Upper lobe of left lung (tissue), 6 donors: ENCODE data around the gene CLMN. TPM values are rescaled to one million over a fixed set of nuclear protein-coding genes. Genes with fewer than 3 reads are reported as not detected.

Experiments
- ATAC-seq, 2 donors: fragments of 200-7000 bp; cut with Tn5 transposase; one replicate each; pipeline ENCODE4 v1.9.1; 2022; ENCODE audit warnings: mild to moderate bottlenecking in 2 of 2, moderate library complexity in 2 of 2; ENCODE audit not compliant: low FRiP score in 2 of 2
- DNase-seq, 2 donors: peaks; one replicate each; pipeline ENCODE4 v3.0.0-alpha.2; 2019 to 2020
- H3K27ac ChIP-seq, 4 donors: fragments of 200-600 bp; sonication (generic); one replicate each; pipeline ENCODE4 v1.5.1; 2016 to 2019
- H3K27me3 ChIP-seq, 4 donors: fragments of 200-600 bp; sonication (generic); one replicate each; pipeline ENCODE4 v1.5.1; 2017 to 2019
- H3K36me3 ChIP-seq, 4 donors: fragments of 200-600 bp; sonication (generic); one replicate each; pipeline ENCODE4 v1.5.1; 2016 to 2019
- H3K4me1 ChIP-seq, 4 donors: fragments of 200-600 bp; sonication (generic); one replicate each; pipeline ENCODE4 v1.5.1; 2018 to 2019
- H3K4me3 ChIP-seq, 4 donors: fragments of 200-600 bp; sonication (generic); one replicate each; pipeline ENCODE4 v1.5.1; 2017 to 2019; ENCODE audit warnings: mild to moderate bottlenecking in 2 of 4, moderate library complexity in 1 of 4
- H3K9me3 ChIP-seq, 4 donors: fragments of 200-600 bp; sonication (generic); one replicate each; pipeline ENCODE4 v1.5.1; 2018 to 2019
- CTCF ChIP-seq, 6 experiments: fragments of 450-650 bp in 4 of 6; fragments of 200-600 bp in 2 of 6; sonication (generic) in 2 of 6; IDR thresholded peaks; one replicate each; pipeline ENCODE4 v1.5.1; 2016 to 2019; ENCODE audit warnings: antibody characterized with exemption in 6 of 6
- EP300 ChIP-seq, 4 donors: sonication (generic); formaldehyde crosslinking; IDR thresholded peaks; one replicate each; pipeline ENCODE4 v1.5.1; 2017; ENCODE audit warnings: antibody characterized with exemption in 4 of 4, control low read depth in 2 of 4
- POLR2A ChIP-seq, 4 donors: fragments of 450-650 bp; IDR thresholded peaks; one replicate each; pipeline ENCODE4 v1.5.1; 2016 to 2017; ENCODE audit warnings: antibody characterized with exemption in 4 of 4, mild to moderate bottlenecking in 2 of 4
- POLR2AphosphoS5 ChIP-seq, 2 donors: sonication (generic); formaldehyde crosslinking; IDR thresholded peaks; one replicate each; pipeline ENCODE4 v1.5.1; 2017; ENCODE audit warnings: antibody characterized with exemption in 2 of 2
- WGBS, 2 donors: methylation state at CpG; one replicate each; pipeline ENCODE4 v1.1.5; 2017 to 2018; 5-methylcytosine and 5-hydroxymethylcytosine counted together
- total RNA-seq, 6 donors: library from RNA; depleted of rRNA in 4 of 6; stranded (reverse); fragments of >200 nt in 4 of 6; gene quantifications; one replicate each; pipeline versions ENCODE4 v1.1.0 to v1.2.1, GENCODE V29; 2016 to 2021
- donor health status: DM: no; HTN: no; CAD: no; lungs with moderate emphysema.
- donor health status: DM: no; HTN: yes; CAD: no; lungs with severe emphysema.

The CLMN gene
- total RNA-seq, 6 donors from 2014 or later: 9.7 to 35.5 (median 18.8) TPM

- Histone ChIP-seq H3K9me3 (no peaks in the 10 kb centered on the region), H3K36me3 (no peaks in the 10 kb centered on the region), H3K4me1 (peaks cover 10 to 15% (median 11%) of the 10 kb centered on the region in 4 donors), H3K4me3 (no peak overlapping the region), H3K27ac (peak overlapping the region; percentile 63 to 78 (median 72)), H3K27me3 (no peaks in the 10 kb centered on the region)
- peak; percentile 49 to 79 for TF ChIP-seq POLR2AphosphoS5 (IDR thresholded peaks at IDR 0.05)
- peak in 3 of 4 donors; percentile 5 to 95 (median 81) for TF ChIP-seq EP300 (IDR thresholded peaks at IDR 0.05)
- no peak for TF ChIP-seq CTCF (IDR thresholded peaks at IDR 0.05)
- WGBS, 2 donors: 47 to 51% methylated on average over 10 to 12 of the region's 12 CpGs
- DNase-seq (peak in 1 of 2 donors; percentile 68), ATAC-seq (peak; percentile 82 to 90)
Observed at GRCh38 chr14:95265106-95266094, 54.3 kb downstream of the CLMN start.

DNA sequence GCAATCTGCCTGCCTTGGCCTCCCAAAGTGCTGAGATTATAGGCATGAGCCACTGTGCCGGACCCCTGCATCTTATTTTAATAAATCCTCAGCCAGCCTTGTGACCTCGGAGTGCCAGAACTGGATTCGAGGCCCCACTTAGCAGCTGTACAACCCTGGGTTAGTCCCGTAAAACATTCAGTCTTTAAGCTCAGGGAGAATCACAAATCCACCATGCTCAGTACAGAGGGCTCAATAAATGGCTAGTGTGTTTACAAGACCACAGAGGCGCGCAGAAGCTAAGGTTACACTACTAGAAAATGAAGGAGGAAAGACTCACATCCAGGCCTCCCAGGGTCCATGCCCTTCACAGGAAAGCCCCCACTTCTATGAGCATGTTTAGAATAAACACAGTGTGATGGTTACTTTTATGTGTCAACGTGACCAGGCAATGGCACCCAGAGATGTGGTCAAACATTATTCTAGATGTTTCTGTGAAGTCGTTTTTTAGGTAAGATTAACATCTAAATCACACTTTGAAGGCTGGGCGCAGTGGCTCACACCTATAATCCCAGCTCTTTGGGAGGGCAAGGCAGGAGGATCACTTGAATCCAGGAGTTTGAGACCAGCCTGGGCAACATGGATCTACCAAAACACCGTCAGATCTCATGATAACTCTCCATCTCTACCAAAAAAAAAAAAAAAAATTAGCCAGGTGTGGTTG lies 55.3 kb downstream of the CLMN start:
- H3K27ac ChIP-seq: peak overlapping the region; percentile 63 to 74 (median 68)
- ATAC-seq: no peak
- WGBS, 2 donors: 81 to 83% methylated on average over 10 of the region's 10 CpGs

GRCh38 chr14:95263527-95264231 lies 56.0 kb downstream of the CLMN start:
- 97% methylated on average over 7 of the region's 7 CpGs for WGBS, 2 donors
- Histone ChIP-seq H3K27me3 (no peaks in the 10 kb centered on the region), H3K4me1 (peaks cover 10 to 15% (median 11%) of the 10 kb centered on the region in 4 donors), H3K36me3 (no peaks in the 10 kb centered on the region), H3K4me3 (no peak overlapping the region), H3K9me3 (no peaks in the 10 kb centered on the region), H3K27ac (no peak overlapping the region)
- no peak for DNase-seq
- TF ChIP-seq EP300 (IDR thresholded peaks at IDR 0.05): no peak
- no peak for TF ChIP-seq POLR2AphosphoS5 (IDR thresholded peaks at IDR 0.05)
- TF ChIP-seq CTCF (IDR thresholded peaks at IDR 0.05): no peak
- TF ChIP-seq POLR2A (IDR thresholded peaks at IDR 0.05): no peak
- ATAC-seq: no peak

More for the DNA sequence above, 55.3 kb downstream of the CLMN start:
- H3K4me3 ChIP-seq: no peak overlapping the region
- no peak for DNase-seq
- no peaks in the 10 kb centered on the region for H3K27me3 ChIP-seq
- no peak for TF ChIP-seq POLR2A (IDR thresholded peaks at IDR 0.05)
- TF ChIP-seq EP300 (IDR thresholded peaks at IDR 0.05): no peak
- H3K9me3 ChIP-seq: no peaks in the 10 kb centered on the region
- no peaks in the 10 kb centered on the region for H3K36me3 ChIP-seq
- H3K4me1 ChIP-seq: peaks cover 10 to 15% (median 11%) of the 10 kb centered on the region in 4 donors

- H3K4me3 ChIP-seq: no peak overlapping the region
- no peak for DNase-seq
- WGBS, 2 donors: 92% methylated on average over 3 of the region's 3 CpGs
- TF ChIP-seq EP300 (IDR thresholded peaks at IDR 0.05) (no peak), POLR2AphosphoS5 (IDR thresholded peaks at IDR 0.05) (no peak), POLR2A (IDR thresholded peaks at IDR 0.05) (no peak), CTCF (IDR thresholded peaks at IDR 0.05) (no peak)
- no peak for ATAC-seq
- H3K27ac ChIP-seq: peak overlapping the region in 2 of 4 donors; percentile 22 to 31
- no peaks in the 10 kb centered on the region for H3K36me3 ChIP-seq
- peaks cover 10 to 15% (median 11%) of the 10 kb centered on the region in 4 donors for H3K4me1 ChIP-seq
- H3K9me3 ChIP-seq: no peaks in the 10 kb centered on the region
- H3K27me3 ChIP-seq: no peaks in the 10 kb centered on the region
Observed at GRCh38 chr14:95262511-95262891, 57.2 kb downstream of the CLMN start.
